PC-9 (cell line): Measurements from ENCODE around the gene VAV2. TPM values are rescaled to one million over a fixed set of nuclear protein-coding genes. Genes with fewer than 3 reads are reported as not detected.

Experiments
- BruUV-seq: library from RNA; stranded (reverse); fragments of 400-500 nt; replicated peaks from 2 replicates; lab custom pipeline; 2021; lab: Mats Ljungman, UMichigan
- CTCF ChIA-PET: fragments of 300-600 bp; sonication (Branson Sonifier 250); formaldehyde crosslinking; loops from one replicate; lab custom pipeline; 2022; ENCODE audit warnings: antibody characterized with exemption; lab: Charles Lee
- POLR2A ChIA-PET: fragments of 300-600 bp; sonication (Branson Sonifier 250); formaldehyde crosslinking; loops from one replicate; lab custom pipeline; 2022; ENCODE audit warnings: antibody characterized with exemption; ENCODE audit not compliant: unreplicated experiment; lab: Charles Lee
- DNase-seq, 2 experiments: peaks; one replicate each; pipeline versions ENCODE4 v3.0.0 to v3.0.0-alpha.2; 2015 to 2022; ENCODE audit warnings: mixed read lengths in 1 of 2
- H2AFZ ChIP-seq: fragments of 200-600 bp; sonication (generic); 2 replicates; pipeline ENCODE4 v1.8.1; 2017; ENCODE audit warnings: antibody characterized with exemption
- H3F3A ChIP-seq: fragments of 200-600 bp; sonication (generic); 2 replicates; pipeline ENCODE4 v1.8.1; 2017; ENCODE audit warnings: antibody characterized with exemption, mild to moderate bottlenecking, low read depth; ENCODE audit not compliant: insufficient read depth
- H3K27ac ChIP-seq: fragments of 200-600 bp; sonication (generic); 2 replicates; pipeline ENCODE4 v1.6.1; 2016; ENCODE audit warnings: mixed run types
- H3K27me3 ChIP-seq: fragments of 200-600 bp; sonication (generic); 2 replicates; pipeline ENCODE4 v1.6.1; 2016; ENCODE audit warnings: low read depth, mixed run types; ENCODE audit not compliant: insufficient read depth
- H3K36me3 ChIP-seq: fragments of 200-600 bp; sonication (generic); 2 replicates; pipeline ENCODE4 v1.6.1; 2016; ENCODE audit warnings: low read depth, mixed run types
- H3K4me1 ChIP-seq: fragments of 200-600 bp; sonication (generic); replicated peaks from 2 replicates; pipeline ENCODE4 v1.6.1; 2016; ENCODE audit warnings: mixed run types; ENCODE audit not compliant: insufficient read depth
- H3K4me2 ChIP-seq: fragments of 200-600 bp; sonication (generic); 2 replicates; pipeline ENCODE4 v1.6.1; 2017; ENCODE audit warnings: mixed run types
- H3K4me3 ChIP-seq: fragments of 200-600 bp; sonication (generic); 2 replicates; pipeline ENCODE4 v1.6.1; 2016; ENCODE audit warnings: mixed run types
- H3K79me2 ChIP-seq: fragments of 200-600 bp; sonication (generic); 2 replicates; pipeline ENCODE4 v1.6.1; 2017; ENCODE audit warnings: low read depth, mixed run types
- H3K9me2 ChIP-seq: fragments of 200-600 bp; sonication (generic); 2 replicates; pipeline ENCODE4 v1.8.1; 2017; ENCODE audit warnings: mild to moderate bottlenecking; ENCODE audit not compliant: insufficient read depth
- H3K9me3 ChIP-seq: fragments of 200-600 bp; sonication (generic); 2 replicates; pipeline ENCODE4 v1.8.1; 2016; ENCODE audit warnings: low read depth; ENCODE audit not compliant: insufficient read depth
- H4K20me1 ChIP-seq: fragments of 200-600 bp; sonication (generic); 2 replicates; pipeline ENCODE4 v1.8.1; 2017; ENCODE audit not compliant: insufficient read depth
- CTCF ChIP-seq: fragments of 200-600 bp; sonication (generic); conservative IDR thresholded peaks from 2 replicates; pipeline ENCODE4 v1.6.1; 2017; ENCODE audit warnings: mixed run types, antibody characterized with exemption, mild to moderate bottlenecking, moderate library complexity
- EZH2 ChIP-seq: fragments of 200-600 bp; sonication (generic); IDR thresholded peaks from 2 replicates; pipeline ENCODE4 v1.8.0; 2017; ENCODE audit warnings: antibody characterized with exemption, low read depth
- intact Hi-C: fragments of 100-400 bp; cut with micrococcal nuclease; formaldehyde crosslinking; loops from one replicate; pipeline ENCODE4 v1.10.0; 2022; ENCODE audit not compliant: unreplicated experiment
- total RNA-seq: library from RNA; stranded (reverse); gene quantifications from 2 replicates; pipeline ENCODE4 v1.2.3, GENCODE V29; 2021

VAV2 gene
- total RNA-seq, 1 experiment from 2014 or later, result 36.5 TPM

DNA sequence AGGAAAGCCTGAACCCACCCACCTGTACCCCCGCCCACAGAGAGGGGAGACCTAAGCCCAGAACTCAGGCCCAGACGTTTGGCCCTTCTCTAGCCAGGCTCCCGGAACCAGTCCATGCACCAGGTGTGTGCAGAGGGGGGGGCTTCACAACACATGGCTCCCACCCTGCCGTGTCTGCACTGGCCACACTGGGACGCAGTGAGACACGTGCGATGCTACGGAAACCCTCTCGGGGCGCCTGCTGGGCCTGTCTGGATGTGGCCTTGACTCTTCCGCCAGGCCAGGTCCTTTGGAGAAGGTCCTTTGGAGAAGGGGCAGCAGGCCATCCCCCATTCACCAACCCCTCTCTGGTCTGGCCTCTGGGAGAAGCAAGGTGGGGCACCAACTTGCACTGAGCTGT lies 195.6 kb downstream of the VAV2 start:
- H3K4me2 ChIP-seq, result no peak overlapping the region
- intact Hi-C loops, result no loop called here
- ChIA-PET POLR2A (no interaction called here), CTCF (interaction anchor here (0.5 kb wide), 1 partner anchor 26 kb away, joined by 4 read pairs; no protein-coding TSS in a partner anchor)
- no peaks in the 10 kb centered on the region for H3K27me3 ChIP-seq
- no peaks in the 10 kb centered on the region for H3K4me1 ChIP-seq
- no peak overlapping the region for H3K27ac ChIP-seq
- peaks cover 4% of the 10 kb centered on the region; the same call in 1 of the 2 replicates for H3F3A ChIP-seq
- TF ChIP-seq EZH2, result no peak
- no peak for TF ChIP-seq CTCF
- no peaks in the 10 kb centered on the region for H4K20me1 ChIP-seq
- H3K4me3 ChIP-seq, result no peak overlapping the region
- H2AFZ ChIP-seq, result no peak overlapping the region
- H3K36me3 ChIP-seq, result no peaks in the 10 kb centered on the region
- no peaks in the 10 kb centered on the region for H3K9me3 ChIP-seq
- H3K79me2 ChIP-seq, result no peaks in the 10 kb centered on the region
- no peak for DNase-seq
- no TSS peak for BruUV-seq
- no peaks in the 10 kb centered on the region for H3K9me2 ChIP-seq

DNA sequence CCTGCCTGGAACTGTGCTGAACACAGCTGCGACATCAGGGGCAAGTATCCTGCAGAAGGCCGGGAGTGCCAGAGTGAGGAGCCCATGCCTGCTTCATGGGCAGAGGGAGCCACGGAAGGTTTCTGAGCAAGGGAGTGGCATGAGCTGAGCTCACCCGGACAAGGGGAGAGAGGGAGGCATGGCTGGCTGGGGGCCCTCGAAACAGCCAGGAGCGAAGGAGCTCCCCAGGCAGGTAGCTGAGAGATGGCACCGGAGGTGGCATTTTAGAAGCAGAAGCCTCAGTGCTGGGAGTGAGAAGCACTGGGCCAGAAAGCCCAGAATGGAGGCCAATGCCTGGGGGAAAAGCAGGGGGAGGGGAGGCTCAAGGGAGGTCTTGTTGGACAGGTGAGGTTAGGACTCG lies 197.1 kb downstream of the VAV2 start:
- Histone ChIP-seq H3K36me3 (no peaks in the 10 kb centered on the region), H3K27ac (no peak overlapping the region), H3K4me3 (no peak overlapping the region), H3K9me3 (no peaks in the 10 kb centered on the region), H3K27me3 (no peaks in the 10 kb centered on the region), H3K79me2 (no peaks in the 10 kb centered on the region), H2AFZ (no peak overlapping the region), H3K4me1 (no peaks in the 10 kb centered on the region), H4K20me1 (no peaks in the 10 kb centered on the region), H3K9me2 (no peaks in the 10 kb centered on the region), H3F3A (peaks cover 4% of the 10 kb centered on the region; the same call in 1 of the 2 replicates), H3K4me2 (no peak overlapping the region)
- intact Hi-C loops, result no loop called here
- DNase-seq, result no peak
- no TSS peak for BruUV-seq
- TF ChIP-seq CTCF (no peak), EZH2 (no peak)
- POLR2A ChIA-PET, result no interaction called here
- CTCF ChIA-PET, result no interaction called here

DNA sequence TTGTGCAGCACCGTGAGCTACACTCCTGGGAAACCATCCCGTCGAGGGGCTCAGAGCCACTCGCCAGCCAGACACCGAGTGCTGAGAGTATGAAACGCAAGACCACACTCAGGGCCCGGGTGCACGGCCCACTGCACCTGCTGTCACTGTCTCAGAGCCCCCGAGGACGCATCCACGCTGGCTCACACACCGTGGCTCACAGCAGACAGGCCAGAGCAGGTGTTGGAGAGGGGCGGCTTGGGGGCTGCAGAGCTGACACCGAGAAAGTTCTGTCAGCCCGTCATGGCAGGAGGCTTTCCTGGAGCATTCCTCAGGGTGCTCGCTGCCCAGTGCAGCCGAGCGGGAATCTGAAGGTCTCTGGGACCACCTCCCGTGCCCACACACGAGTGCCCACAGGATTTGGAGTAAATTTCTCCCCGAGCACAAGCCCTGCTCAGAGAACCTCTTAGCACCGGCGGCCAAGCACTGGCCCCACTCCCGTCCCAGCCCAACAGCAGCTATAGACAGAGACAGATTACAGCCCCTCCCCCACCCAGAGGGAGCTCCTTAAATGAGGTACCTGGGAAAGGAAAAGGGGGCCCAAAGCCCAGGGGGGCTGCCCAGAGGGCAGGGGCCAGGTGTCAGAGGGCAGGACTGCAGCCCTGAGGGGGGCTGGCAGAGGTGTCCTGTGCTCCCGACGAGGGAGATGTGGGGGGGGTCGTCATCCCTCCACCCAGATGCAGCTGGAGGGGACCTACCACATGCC lies 197.9 kb downstream of the VAV2 start:
- Histone ChIP-seq H3K79me2 (no peaks in the 10 kb centered on the region), H3K36me3 (no peaks in the 10 kb centered on the region), H3K9me2 (no peaks in the 10 kb centered on the region), H3K4me2 (no peak overlapping the region), H3F3A (peaks cover 4% of the 10 kb centered on the region; the same call in 1 of the 2 replicates), H3K27ac (no peak overlapping the region), H4K20me1 (no peaks in the 10 kb centered on the region), H3K4me3 (no peak overlapping the region), H2AFZ (no peak overlapping the region), H3K27me3 (no peaks in the 10 kb centered on the region), H3K9me3 (no peaks in the 10 kb centered on the region), H3K4me1 (no peaks in the 10 kb centered on the region)
- no peak for TF ChIP-seq EZH2
- ChIA-PET POLR2A (interaction anchor here (0.5 to 0.8 kb wide), 2 partner anchors 78 to 195 kb away, joined by 3 to 12 read pairs; no protein-coding TSS in a partner anchor), CTCF (interaction anchor here (1.8 kb wide), 1 partner anchor 200 kb away, joined by 4 read pairs; no protein-coding TSS in a partner anchor)
- intact Hi-C loops, result no loop called here
- no TSS peak for BruUV-seq
- DNase-seq, result no peak
